ENCODE results near the gene SPATA2L.
"Not testable (repeated sequence)": the region's sequence is repeated elsewhere in the genome, so short reads cannot be mapped to it uniquely, and the experiment has no call there.

The SPATA2L gene

GRCh38 chr16:89688395-89688794, 13.1 kb downstream of the SPATA2L start:
- no peak overlapping the region for H3K4me3 ChIP-seq (ENCODE audit: low read depth, low read length)
- DNase-seq (ENCODE audit: low read depth): no peak
- TF ChIP-seq, protein P1, sequence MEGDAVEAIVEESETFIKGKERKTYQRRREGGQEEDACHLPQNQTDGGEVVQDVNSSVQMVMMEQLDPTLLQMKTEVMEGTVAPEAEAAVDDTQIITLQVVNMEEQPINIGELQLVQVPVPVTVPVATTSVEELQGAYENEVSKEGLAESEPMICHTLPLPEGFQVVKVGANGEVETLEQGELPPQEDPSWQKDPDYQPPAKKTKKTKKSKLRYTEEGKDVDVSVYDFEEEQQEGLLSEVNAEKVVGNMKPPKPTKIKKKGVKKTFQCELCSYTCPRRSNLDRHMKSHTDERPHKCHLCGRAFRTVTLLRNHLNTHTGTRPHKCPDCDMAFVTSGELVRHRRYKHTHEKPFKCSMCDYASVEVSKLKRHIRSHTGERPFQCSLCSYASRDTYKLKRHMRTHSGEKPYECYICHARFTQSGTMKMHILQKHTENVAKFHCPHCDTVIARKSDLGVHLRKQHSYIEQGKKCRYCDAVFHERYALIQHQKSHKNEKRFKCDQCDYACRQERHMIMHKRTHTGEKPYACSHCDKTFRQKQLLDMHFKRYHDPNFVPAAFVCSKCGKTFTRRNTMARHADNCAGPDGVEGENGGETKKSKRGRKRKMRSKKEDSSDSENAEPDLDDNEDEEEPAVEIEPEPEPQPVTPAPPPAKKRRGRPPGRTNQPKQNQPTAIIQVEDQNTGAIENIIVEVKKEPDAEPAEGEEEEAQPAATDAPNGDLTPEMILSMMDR (IDR thresholded peaks at IDR 0.05; ENCODE audit: insufficient read depth, low read depth, low read length, missing control alignments): no peak

- DNase-seq (ENCODE audit: low read depth): peak; percentile 46
- H3K4me3 ChIP-seq (ENCODE audit: low read depth, low read length): peak overlapping the region; percentile 62
- TF ChIP-seq, protein P1 (IDR thresholded peaks at IDR 0.05; ENCODE audit: insufficient read depth, low read depth, low read length, missing control alignments): no peak
Observed at GRCh38 chr16:89687092-89687940, 14.2 kb downstream of the SPATA2L start.

DNA sequence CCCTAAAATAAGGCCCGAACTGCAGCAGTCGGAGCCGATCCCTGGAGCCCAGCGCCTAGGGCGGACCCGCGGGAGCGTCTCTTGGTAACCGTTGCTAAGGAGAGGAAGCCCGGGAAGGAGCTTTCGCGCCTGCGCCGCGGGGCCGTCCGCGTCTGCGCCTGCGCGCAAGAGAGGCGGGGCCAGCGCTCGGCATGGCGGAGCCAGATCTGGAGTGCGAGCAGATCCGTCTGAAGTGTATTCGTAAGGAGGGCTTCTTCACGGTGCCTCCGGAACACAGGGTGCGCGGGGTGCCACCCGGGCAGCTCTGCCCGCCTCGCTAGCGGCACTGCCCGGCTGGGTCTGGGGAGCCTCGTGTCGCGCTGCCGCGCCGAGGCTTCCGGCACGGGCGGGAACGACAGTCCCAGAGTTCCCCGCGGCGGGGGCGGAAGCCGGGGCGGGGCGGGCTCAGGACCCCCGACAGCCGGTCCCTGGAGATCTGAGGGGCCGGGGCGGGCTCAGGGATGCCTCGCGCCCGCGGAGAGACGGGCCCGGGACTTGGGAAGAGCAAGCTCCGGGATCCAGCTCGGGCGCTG, 14.9 kb downstream of the SPATA2L start, which contains the start of gene CDK10:
Gene CDK10 (plus strand): TSS at position 170 of the 572 bp plus-strand sequence. CDS start 22 bp downstream, at position 192.
- TF ChIP-seq, protein P1 (IDR thresholded peaks at IDR 0.05; ENCODE audit: insufficient read depth, low read depth, low read length, missing control alignments): no peak
- peak; percentile 88 for DNase-seq (ENCODE audit: low read depth)

DNA sequence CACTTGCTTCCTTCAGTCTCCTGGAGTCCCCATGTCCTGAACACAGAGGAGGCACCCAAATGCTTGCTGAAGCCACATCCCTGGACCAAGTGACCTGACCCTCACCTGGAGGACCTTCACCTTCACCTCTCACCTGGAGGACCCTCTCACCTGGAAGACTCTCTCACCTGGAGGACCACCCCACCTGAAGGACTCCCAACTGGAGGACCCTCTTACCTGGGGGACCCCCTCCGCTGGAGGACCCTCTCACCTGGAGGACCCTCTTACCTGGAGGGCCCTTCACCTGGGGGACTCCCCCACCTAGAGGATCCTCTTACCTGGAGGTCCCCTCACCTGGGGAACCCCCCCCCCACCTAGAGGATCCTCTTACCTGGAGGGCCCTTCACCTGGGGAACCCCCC, 15.6 kb downstream of the SPATA2L start:
- no peak overlapping the region for H3K4me3 ChIP-seq (ENCODE audit: low read depth, low read length)
- DNase-seq (ENCODE audit: low read depth): no peak
- TF ChIP-seq, protein P1 (IDR thresholded peaks at IDR 0.05; ENCODE audit: insufficient read depth, low read depth, low read length, missing control alignments): no peak

More for the DNA sequence above, 14.9 kb downstream of the SPATA2L start, which contains the start of gene CDK10:
- peak within 1 kb of the TSS; percentile 62 for H3K4me3 ChIP-seq (ENCODE audit: low read depth, low read length)

DNA sequence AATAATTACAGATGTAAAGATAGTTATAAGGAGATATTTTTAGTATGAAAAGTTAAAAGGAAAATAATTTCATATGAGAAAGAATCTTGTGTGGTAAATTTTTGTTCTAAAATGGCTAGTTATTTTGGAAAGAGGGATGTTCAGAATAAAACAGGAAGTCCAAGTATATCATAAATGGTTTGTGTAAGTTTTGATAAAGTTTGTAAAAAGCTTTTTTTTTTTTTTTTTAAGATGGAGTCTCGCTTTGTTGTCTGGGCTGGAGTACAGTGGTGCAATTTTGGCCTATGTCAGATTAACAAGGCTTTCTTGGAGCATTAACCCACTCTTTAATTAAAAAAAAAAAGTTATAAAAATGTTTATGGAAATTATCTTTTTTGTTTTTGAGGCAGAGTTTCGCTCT, 23.2 kb downstream of the SPATA2L start:
- TF ChIP-seq, protein P1 (IDR thresholded peaks at IDR 0.05; ENCODE audit: insufficient read depth, low read depth, low read length, missing control alignments): no peak
- no peak overlapping the region for H3K4me3 ChIP-seq (ENCODE audit: low read depth, low read length)
- no peak for DNase-seq (ENCODE audit: low read depth)

GRCh38 chr16:89672177-89672941, 29.1 kb downstream of the SPATA2L start:
- TF ChIP-seq, protein P1 (IDR thresholded peaks at IDR 0.05; ENCODE audit: insufficient read depth, low read depth, low read length, missing control alignments): no peak
- no peak for DNase-seq (ENCODE audit: low read depth)
- no peak overlapping the region for H3K4me3 ChIP-seq (ENCODE audit: low read depth, low read length)

DNA sequence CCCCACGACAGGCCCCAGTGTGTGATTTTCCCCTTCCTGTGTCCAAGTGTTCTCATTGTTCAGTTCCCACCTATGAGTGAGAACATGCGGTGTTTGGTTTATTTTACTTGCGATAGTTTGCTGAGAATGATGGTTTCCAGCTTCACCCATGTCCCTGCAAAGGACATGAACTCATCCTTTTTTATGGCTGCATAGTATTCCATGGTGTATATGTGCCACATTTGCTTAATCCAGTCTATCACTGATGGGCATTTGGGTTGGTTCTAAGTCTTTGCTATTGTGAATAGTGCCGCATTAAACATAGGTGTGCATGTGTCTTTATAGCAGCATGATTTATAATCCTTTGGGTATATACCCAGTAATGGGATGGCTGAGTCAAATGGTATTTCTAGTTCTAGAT, 29.9 kb downstream of the SPATA2L start:
- DNase-seq (ENCODE audit: low read depth); H3K4me3 ChIP-seq (ENCODE audit: low read depth, low read length): not testable (repeated sequence)

Data from GM12865 (cell line).